ENCODE data around the gene ESF1.

The ESF1 gene, protein sequence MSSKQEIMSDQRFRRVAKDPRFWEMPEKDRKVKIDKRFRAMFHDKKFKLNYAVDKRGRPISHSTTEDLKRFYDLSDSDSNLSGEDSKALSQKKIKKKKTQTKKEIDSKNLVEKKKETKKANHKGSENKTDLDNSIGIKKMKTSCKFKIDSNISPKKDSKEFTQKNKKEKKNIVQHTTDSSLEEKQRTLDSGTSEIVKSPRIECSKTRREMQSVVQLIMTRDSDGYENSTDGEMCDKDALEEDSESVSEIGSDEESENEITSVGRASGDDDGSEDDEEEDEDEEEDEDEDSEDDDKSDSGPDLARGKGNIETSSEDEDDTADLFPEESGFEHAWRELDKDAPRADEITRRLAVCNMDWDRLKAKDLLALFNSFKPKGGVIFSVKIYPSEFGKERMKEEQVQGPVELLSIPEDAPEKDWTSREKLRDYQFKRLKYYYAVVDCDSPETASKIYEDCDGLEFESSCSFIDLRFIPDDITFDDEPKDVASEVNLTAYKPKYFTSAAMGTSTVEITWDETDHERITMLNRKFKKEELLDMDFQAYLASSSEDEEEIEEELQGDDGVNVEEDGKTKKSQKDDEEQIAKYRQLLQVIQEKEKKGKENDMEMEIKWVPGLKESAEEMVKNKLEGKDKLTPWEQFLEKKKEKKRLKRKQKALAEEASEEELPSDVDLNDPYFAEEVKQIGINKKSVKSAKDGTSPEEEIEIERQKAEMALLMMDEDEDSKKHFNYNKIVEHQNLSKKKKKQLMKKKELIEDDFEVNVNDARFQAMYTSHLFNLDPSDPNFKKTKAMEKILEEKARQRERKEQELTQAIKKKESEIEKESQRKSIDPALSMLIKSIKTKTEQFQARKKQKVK

DNA sequence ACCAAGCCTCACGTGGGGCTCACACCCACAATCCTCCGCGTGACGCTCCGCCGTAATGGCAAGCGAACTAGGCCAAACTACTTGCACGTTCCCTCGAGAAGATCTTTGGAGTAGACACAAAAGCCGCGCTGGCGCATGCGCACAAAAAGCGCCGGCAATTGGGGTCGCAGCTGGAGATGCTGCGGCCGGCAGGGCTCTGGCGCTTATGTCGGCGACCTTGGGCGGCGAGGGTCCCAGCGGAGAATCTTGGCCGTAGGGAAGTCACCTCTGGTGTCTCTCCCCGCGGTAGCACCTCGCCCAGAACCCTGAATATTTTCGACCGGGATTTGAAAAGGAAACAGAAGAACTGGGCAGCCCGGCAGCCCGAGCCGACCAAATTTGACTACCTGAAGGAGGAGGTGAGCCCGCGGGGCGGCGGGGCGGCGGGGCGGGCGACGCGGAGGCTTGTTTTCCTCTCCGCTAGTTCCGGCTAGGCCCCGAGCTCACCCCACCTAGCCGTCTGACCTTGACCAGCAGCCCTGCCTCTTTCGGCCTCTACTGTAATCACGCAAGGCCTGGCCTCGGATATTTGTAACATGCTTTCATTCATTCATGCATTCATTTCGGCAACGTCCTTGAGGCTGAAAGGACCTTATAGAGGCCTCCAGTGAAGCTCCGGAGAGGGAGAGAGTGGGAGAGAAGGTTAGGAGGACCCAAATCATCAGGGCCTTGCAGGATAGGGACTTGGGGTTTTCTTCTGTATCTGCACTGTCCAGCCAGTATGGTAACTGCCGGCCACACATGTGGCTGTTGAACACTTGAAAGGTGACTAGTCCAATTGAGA is at the start of gene ESF1, which contains the start of gene NDUFAF5:
ESF1 (minus strand) TSS at position 27 of the 823 bp plus-strand sequence. CDS start 1,779 bp downstream, outside the sequence.
NDUFAF5 (plus strand) TSS at position 136 of the 823 bp plus-strand sequence; CDS start at position 177, 41 bp downstream.
- peak; percentile 99 to 100 for DNase-seq

GRCh38 chr20:13831476-13831875 is 46.8 kb upstream of the ESF1 start:
- DNase-seq: no peak

- DNase-seq: no peak
Observed at GRCh38 chr20:13825465-13825864, 40.7 kb upstream of the ESF1 start.

GRCh38 chr20:13824459-13824858 is 39.7 kb upstream of the ESF1 start:
- no peak for DNase-seq

DNA sequence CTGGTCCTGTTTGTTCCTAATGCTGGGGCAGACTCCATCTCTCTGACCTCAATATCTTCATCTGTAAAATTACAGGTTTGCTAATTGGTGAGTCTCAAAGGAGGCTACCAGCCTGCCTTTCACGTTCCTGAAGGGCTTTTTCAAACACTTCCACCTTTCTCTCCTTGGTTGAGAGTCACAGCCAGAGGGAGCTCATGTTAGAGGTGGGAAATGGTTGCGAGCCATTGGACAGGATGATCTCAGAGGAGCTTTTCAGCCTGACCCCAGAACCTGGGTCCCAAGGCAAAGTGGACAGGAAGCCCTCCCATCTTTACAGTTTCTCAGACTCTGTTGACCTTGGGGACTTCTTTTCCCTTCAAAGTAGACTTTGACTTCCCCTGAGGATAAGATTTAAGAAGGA is 37.7 kb upstream of the ESF1 start:
- DNase-seq: no peak

DNA sequence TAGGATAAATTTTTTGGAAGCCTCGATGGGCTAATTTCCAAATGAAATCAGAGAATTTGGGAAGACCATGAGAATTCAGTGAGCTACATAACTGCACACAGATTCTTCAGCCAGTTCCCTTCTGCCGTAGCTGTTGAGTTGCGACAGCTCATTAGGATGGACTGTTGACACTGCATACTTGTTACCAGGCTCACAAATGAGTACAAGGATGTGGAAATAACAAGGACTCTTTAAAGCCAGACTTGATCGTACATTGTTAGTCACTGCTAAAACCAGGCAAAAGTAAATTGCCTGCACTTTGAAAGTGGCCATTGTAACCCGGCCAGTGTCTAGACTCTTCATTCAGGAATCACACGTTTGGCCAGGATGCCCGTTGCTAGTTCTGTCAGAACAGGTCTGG is 37.2 kb upstream of the ESF1 start:
- no peak for DNase-seq

DNA sequence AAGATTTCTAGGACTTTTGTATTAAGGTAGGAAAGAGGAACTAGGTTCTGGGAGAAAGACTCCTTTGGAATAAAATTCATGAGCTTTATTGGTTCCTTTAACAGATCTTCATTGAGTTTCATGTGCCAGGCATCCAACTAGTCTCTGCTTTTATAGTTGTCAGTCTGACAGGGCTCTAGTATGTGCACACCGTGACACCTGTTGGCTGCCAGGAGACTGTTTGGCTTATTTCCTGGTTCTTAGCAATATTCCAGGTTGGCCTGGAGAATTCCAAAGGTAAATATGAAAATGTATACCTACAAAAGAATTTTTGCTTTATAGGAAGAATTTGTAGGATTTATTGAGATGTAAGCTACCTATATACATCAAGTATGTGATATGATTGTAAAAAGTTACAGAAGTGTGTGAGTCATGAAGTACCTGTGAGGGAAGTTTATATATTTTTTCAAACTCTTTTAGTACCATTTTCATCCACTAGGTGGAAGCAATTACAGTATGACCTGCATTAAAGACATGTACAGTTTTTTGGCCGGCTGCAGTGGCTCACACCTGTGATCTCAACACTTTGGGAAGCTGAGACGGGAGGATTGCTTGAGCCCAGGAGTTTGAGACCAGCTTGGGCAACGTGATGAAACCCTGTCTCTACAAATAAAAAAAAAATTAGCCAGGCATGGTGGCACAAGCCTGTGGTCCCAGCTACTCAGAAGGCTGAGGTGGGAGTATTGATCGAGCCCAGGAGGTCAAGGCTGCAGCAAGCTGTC is 35.3 kb upstream of the ESF1 start:
- DNase-seq: peak; percentile 54 to 70

DNA sequence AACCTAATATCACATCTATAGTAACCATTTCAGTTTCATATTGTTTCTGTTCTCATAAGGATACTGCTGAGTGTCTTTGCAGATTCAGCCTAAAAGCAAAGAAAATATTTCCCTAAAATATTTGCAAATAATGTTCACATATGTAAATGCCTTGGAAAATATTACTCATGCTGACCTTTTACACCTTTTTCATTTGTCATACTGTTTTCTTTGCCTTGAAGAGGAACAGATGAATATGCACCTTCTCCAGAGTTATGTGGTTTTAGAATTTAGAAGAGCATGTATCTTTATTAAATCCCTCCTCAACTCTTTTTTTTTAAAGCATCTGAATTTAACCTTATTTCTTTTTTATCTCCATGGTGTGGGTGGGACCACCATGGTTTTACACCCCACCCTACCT is 32.6 kb upstream of the ESF1 start:
- no peak for DNase-seq

DNA sequence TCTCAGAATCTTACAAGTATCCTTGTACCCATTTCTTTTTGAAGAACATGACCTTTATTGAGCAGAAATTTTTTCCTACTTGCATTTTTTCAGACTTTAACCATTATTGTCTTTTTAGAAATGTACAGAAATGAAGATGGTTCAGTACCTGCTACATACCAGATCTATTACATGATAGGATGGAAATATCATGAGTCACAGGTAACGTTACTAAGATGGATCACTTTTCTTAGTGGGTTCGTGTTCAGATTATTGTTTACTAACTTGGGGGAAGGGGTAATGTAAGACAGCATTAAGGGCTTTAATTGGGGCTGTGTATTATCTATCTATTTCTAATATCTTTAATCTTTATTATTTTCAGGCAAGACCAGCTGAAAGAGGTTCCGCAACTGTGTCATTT is 32.0 kb upstream of the ESF1 start:
- DNase-seq: no peak

DNA sequence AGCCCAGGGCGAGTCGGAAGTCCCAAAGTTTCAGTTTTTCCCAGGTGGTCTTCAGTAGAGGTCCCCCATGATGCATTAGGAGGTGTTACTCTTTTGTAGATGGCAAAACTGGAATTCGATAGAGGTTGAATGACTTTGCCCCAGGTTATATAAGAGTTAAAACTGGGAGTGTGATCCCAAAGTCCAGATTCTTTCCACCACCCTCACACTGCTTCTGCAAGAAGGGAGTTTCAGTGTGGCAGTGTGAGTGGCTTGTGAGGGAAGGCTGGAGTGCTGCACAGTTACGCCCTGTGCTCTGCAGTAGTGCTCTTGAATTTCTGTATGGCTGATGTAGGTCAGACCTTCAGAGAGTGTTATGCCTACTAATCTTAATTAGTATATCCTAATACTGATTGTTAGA is 30.0 kb upstream of the ESF1 start:
- no peak for DNase-seq

DNA sequence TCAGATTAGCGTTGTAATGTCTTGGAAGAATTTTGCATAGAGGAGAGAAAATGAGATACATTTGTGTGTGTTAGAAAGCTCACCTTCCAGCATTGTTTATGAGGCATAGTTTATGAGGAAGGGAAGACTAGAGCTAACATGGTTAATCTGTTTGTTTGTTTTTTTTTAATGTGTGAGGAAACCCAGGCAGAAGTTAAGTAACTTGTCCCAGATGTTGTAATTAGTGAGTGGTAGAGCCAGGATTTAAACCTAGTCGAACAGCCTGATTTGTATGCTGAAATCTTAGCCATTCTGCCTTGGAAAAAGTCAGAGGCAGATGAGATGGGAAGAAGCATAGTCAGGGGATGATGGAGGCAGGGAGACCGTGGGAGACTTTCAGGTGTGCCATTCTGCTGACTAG is 29.2 kb upstream of the ESF1 start:
- no peak for DNase-seq

DNA sequence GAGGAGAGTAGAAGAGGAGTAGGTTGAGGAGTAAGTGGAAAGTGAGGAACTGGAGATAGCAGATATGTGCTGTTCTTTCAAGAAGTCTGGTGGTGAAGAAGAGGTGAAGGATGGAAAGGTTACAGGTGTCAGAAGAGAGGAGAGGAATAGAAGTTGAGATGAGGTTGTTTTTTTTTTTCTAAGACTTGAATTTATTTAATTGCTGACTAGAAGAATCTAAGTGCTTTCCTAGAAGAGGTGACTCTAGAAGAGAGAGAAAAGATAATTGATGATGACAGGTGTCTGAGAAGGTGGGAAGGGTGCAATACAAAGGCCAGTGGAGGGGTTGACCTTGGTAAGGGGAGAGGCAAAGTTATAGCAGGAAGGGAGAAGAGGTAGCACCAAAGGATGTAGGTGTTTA is 25.7 kb upstream of the ESF1 start:
- DNase-seq: no peak

- no peak for DNase-seq
Observed at GRCh38 chr20:13809855-13810254, 25.1 kb upstream of the ESF1 start.

- no peak for DNase-seq
Observed at GRCh38 chr20:13809373-13809772, 24.7 kb upstream of the ESF1 start.

DNA sequence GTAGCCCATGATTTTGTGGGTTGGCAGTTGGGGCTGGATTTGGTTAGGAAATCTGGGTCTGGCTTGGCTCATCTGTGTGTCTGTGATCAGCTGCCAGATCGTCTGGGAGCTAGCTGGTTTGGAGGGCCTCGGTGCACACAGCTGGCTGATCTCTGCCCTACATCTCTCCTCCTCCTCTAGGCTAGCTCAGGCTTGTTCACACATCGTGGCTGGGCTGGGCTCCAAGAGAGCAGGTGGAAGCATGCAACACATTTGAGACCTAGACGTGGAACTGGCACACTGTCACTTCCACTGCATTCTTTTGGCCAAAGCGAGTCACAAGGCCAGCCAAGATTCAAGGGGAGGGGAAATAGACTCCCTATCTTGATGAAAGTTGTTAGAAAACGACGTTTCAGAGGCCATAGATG is 16.0 kb upstream of the ESF1 start:
- peak; percentile 14 to 73 for DNase-seq

DNA sequence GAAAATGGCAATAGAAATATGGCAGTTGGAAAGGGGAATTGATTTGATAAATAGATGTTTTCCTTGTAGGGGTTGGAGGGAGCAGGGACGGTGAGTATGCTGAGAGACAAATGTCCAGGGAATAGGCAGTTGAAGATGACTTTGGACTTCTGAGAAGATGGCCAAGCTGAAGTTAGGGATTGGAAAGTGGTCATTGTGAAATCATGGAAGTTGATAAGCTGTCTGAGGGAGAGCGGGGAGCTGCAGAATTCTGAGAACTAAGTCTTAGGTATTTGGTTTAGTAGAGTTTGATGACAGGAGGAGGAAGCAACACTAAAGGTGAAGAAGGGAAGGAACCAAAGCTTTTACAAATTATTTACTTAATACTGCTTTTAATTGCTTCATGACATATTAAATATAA is 15.3 kb upstream of the ESF1 start:
- no peak for DNase-seq

- DNase-seq: no peak
Observed at GRCh38 chr20:13799040-13799439, 14.3 kb upstream of the ESF1 start.

- DNase-seq: no peak
Observed at GRCh38 chr20:13794667-13795066, 9.9 kb upstream of the ESF1 start.

- DNase-seq: no peak
Observed at GRCh38 chr20:13793001-13793400, 8.3 kb upstream of the ESF1 start.

DNA sequence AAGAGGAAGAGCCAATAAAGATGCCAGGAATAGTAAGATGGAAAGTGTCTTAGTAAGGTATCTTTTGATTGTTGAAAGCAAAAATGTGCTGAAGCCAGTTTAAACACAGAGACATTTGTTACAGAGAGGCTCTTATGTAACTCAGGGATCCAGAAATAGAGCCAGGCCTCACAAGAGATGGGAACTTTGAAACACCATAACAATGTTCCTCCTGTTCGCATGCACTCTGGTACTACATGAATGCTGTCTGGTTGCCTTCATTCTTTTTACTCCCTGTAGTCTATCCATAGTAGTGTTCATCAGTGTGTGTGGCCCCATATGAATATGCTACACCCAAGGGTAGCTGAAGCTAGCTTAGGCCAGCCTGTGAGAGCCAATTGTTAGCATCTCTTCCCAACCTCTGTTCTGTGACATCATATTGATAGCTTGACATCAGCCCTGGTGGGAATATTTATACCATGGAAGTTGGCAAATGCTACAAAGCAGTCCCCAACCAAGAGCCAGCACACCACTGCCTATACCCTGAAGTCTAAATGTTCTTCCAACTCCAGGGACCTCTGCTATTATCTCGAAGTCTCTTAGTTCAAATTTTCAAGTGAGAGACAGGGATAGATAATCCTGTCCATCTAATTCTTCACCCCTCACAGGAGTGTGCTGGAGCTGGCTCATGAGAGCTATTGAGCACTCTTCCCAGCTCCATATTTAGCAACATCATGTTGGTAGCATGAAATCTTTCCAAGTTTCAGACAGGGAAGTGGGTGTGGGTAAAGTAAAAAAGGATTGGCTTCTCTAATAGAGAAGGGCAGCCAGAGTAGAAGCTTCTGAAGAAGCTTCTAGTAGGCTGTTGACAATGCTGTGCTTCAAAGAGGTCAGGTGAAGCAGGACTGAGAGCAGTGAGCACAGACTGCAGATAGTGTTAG is 7.1 kb upstream of the ESF1 start:
- no peak for DNase-seq

DNA sequence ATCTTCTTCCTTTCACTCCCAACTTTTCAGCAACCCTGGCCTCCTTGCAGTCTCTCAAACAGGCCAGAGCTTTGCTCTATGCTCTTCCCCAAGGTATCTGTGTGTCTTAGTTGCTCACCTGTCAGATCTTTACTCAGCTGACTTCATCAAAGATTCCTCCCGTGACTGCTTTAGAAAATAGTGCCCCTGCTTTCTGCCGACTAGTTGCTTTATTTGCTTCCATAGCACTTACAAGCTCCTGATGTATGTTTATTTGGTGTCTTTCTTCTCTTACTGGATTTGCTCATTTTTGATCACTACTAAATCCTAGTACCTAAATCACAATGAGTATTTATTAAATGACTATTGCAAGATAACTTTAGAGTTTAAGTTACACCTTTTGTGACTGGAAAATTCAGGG is 6.0 kb upstream of the ESF1 start:
- DNase-seq: no peak
